Left forelimb (tissue), 1 donor: ENCODE results near the gene USP17L13.
"Not testable (repeated sequence)": the region's sequence is repeated elsewhere in the genome, so short reads cannot be mapped to it uniquely, and the experiment has no call there.

Experiments
- DNase-seq: peaks from one replicate; pipeline ENCODE4 v3.0.0-alpha.2; 2018; ENCODE audit warnings: low spot score

The USP17L13 gene, protein sequence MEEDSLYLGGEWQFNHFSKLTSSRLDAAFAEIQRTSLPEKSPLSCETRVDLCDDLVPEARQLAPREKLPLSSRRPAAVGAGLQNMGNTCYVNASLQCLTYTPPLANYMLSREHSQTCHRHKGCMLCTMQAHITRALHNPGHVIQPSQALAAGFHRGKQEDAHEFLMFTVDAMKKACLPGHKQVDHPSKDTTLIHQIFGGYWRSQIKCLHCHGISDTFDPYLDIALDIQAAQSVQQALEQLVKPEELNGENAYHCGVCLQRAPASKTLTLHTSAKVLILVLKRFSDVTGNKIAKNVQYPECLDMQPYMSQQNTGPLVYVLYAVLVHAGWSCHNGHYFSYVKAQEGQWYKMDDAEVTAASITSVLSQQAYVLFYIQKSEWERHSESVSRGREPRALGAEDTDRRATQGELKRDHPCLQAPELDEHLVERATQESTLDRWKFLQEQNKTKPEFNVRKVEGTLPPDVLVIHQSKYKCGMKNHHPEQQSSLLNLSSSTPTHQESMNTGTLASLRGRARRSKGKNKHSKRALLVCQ

GRCh38 chr4:9224596-9224995, at the start of gene USP17L13:
TSS of gene USP17L13 (plus strand) at chr4:9224896. CDS start at chr4:9224896, 0 bp downstream.
- DNase-seq = not testable (repeated sequence)

GRCh38 chr4:9210357-9210756, 14.3 kb upstream of the USP17L13 start, which contains the start of gene USP17L10:
TSS of gene USP17L10 (plus strand) at chr4:9210657. CDS start at chr4:9210657, 0 bp downstream.
- DNase-seq = not testable (repeated sequence)

GRCh38 chr4:9214701-9215100, 10.0 kb upstream of the USP17L13 start:
- DNase-seq = not testable (repeated sequence)

- not testable (repeated sequence) for DNase-seq
Observed at GRCh38 chr4:9215105-9215504, 9.6 kb upstream of the USP17L13 start, which contains the start of gene USP17L11. TSS of gene USP17L11 (plus strand) at chr4:9215405. CDS start at chr4:9215405, 0 bp downstream.

DNA sequence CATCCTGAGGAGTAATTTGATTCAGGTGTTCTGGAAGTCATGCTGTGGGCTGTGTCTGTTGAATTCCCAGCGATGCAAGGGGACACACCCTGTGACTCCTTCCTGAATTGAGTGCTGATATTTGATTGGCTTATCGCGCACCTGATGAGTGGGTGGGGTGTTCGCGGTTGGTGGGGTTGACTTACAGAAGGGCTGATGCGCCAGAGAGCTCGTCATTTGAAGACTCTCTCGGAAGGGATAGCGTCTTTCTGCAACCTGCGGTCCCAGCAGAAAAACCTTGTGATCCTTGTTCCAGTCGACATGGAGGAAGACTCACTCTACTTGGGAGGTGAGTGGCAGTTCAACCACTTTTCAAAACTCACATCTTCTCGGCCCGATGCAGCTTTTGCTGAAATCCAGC, 4.8 kb upstream of the USP17L13 start, which contains the start of gene USP17L12:
TSS of gene USP17L12 (plus strand) at position 301 of the 400 bp plus-strand sequence. CDS start at position 301, 0 bp downstream.
- DNase-seq = not testable (repeated sequence)

- DNase-seq = not testable (repeated sequence)
Observed at GRCh38 chr4:9230249-9230648, 5.6 kb downstream of the USP17L13 start.

DNA sequence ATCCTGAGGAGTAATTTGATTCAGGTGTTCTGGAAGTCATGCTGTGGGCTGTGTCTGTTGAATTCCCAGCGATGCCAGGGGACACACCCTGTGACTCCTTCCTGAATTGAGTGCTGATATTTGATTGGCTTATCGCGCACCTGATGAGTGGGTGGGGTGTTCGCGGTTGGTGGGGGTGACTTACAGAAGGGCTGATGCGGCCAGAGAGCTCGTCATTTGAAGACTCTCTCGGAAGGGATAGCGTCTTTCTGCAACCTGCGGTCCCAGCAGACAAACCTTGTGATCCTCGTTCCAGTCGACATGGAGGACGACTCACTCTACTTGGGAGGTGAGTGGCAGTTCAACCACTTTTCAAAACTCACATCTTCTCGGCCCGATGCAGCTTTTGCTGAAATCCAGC, 9.4 kb downstream of the USP17L13 start, which contains the start of gene USP17L15:
TSS of gene USP17L15 (plus strand) at position 301 of the 400 bp plus-strand sequence. CDS start at position 301, 0 bp downstream.
- DNase-seq = not testable (repeated sequence)

DNA sequence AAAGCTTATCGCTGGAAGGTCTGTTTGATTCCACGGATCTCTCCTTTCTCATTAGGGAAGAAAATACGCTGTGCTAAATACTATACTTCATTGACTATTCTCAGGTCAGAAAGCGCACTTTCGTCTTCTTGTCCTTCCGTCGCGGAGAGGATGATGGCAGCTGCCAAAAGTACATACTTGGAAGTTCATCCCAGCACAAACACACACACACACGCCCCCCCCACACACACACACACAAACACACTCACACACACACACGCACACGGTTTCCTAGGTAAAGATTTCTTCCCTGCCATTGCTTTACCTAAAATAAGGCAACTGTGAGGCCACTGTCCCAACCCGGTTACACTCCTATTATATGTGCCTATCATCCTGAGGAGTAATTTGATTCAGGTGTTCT, 13.8 kb downstream of the USP17L13 start:
- DNase-seq = peak; percentile 0

GRCh38 chr4:9243579-9243978, 18.9 kb downstream of the USP17L13 start, which contains the start of gene USP17L17:
TSS of gene USP17L17 (plus strand) at chr4:9243879. CDS start at chr4:9243879, 0 bp downstream.
- DNase-seq = not testable (repeated sequence)

- peak; percentile 55 for DNase-seq
Observed at GRCh38 chr4:9247953-9248680, 23.4 kb downstream of the USP17L13 start, which contains the start of gene USP17L18. TSS of gene USP17L18 (plus strand) at chr4:9248630. CDS start at chr4:9248630, 0 bp downstream.

DNA sequence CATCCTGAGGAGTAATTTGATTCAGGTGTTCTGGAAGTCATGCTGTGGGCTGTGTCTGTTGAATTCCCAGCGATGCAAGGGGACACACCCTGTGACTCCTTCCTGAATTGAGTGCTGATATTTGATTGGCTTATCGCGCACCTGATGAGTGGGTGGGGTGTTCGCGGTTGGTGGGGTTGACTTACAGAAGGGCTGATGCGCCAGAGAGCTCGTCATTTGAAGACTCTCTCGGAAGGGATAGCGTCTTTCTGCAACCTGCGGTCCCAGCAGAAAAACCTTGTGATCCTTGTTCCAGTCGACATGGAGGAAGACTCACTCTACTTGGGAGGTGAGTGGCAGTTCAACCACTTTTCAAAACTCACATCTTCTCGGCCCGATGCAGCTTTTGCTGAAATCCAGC, 28.4 kb downstream of the USP17L13 start, which contains the start of gene USP17L19:
TSS of gene USP17L19 (plus strand) at position 301 of the 400 bp plus-strand sequence. CDS start at position 301, 0 bp downstream.
- not testable (repeated sequence) for DNase-seq

GRCh38 chr4:9257824-9258223, 33.1 kb downstream of the USP17L13 start, which contains the start of gene USP17L20:
TSS of gene USP17L20 (plus strand) at chr4:9258124. CDS start at chr4:9258124, 0 bp downstream.
- not testable (repeated sequence) for DNase-seq

DNA sequence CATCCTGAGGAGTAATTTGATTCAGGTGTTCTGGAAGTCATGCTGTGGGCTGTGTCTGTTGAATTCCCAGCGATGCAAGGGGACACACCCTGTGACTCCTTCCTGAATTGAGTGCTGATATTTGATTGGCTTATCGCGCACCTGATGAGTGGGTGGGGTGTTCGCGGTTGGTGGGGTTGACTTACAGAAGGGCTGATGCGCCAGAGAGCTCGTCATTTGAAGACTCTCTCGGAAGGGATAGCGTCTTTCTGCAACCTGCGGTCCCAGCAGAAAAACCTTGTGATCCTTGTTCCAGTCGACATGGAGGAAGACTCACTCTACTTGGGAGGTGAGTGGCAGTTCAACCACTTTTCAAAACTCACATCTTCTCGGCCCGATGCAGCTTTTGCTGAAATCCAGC, 37.9 kb downstream of the USP17L13 start, which contains the start of gene USP17L21:
TSS of gene USP17L21 (plus strand) at position 301 of the 400 bp plus-strand sequence. CDS start at position 301, 0 bp downstream.
- DNase-seq = not testable (repeated sequence)

- not testable (repeated sequence) for DNase-seq
Observed at GRCh38 chr4:9267319-9267718, 42.6 kb downstream of the USP17L13 start, which contains the start of gene USP17L22. TSS of gene USP17L22 (plus strand) at chr4:9267619. CDS start at chr4:9267619, 0 bp downstream.

DNA sequence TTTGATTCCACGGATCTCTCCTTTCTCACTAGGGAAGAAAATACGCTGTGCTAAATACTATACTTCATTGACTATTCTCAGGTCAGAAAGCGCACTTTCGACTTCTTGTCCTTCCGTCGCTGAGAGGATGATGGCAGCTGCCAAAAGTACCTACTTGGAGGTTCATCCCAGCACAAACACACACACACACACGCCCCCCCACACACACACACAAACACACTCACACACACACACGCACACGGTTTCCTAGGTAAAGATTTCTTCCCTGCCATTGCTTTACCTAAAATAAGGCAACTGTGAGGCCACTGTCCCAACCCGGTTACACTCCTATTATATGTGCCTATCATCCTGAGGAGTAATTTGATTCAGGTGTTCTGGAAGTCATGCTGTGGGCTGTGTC, 47.0 kb downstream of the USP17L13 start:
- not testable (repeated sequence) for DNase-seq
